Head of caudate nucleus (tissue), 42 donors: ENCODE data around the gene SYNE1.
"Not testable (repeated sequence)": the region's sequence is repeated elsewhere in the genome, so short reads cannot be mapped to it uniquely, and the experiment has no call there.

Experiments
- DNase-seq, 42 donors: peaks; one replicate each; pipeline versions ENCODE4 v3.0.0 to v3.0.0-alpha.2; 2020 to 2021; ENCODE audit warnings: mixed read lengths in 7 of 42
- intact Hi-C: fragments of 100-400 bp; cut with DNase I; formaldehyde crosslinking; loops from one replicate; pipeline ENCODE4 v1.15.0; 2022

Gene SYNE1

DNA sequence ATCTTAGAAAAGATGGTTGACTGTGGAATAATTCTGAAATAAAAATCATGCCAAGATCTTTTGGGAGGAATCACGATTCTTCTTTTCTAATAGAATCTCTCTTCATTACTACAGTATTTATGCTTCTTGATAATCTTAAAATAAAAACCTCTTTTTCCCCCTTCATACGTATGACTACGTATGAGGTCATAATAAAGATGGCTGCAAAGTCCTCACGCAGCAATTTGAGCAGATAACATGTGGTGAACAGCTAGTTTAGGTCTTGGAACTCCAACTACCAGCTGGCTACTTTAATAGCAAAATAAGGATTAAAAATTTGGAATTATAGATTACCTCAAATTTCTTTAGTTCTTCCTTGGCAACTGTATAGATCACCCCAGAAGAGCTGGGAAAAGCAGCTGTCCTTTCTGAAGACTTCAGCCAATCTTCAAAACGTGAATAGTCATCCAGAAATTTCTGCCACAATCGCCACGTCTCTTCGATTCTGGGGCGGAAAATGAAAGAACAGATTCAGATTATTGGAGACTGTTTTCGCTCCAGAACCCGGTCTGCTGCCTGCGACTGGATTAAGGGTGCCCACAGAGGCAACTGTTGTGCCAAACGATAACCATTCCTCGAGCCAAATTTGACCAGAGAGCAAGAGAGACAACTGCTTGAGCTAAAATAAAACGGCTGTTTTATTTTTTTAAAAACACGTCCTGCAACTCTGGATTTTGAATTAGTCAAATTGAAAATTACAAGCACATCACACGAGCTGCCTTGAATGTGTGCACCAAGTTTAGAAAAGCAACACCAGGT is 482.4 kb downstream of the SYNE1 start:
- DNase-seq = no peak
- intact Hi-C loops = no loop called here

DNA sequence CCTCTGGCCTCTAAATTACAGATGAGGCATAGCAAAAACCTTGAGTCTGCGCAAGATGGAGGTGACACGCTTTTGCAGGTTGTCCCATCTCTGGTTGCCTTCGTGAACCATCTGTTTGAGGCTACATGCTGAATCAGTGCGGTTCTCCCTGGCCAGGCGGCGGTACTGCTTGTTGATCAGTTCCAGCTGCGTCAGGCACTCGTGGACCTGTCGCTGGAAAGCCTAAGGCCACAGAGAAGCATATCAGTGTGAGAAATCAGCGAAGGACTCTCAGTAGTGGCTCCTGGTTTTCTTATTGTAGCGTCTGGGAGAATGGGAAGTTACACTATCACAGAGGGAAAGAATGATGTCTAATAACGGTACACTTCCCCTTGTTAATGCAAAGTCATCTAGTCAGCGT is 485.2 kb downstream of the SYNE1 start:
- no peak for DNase-seq
- intact Hi-C loops = no loop called here

DNA sequence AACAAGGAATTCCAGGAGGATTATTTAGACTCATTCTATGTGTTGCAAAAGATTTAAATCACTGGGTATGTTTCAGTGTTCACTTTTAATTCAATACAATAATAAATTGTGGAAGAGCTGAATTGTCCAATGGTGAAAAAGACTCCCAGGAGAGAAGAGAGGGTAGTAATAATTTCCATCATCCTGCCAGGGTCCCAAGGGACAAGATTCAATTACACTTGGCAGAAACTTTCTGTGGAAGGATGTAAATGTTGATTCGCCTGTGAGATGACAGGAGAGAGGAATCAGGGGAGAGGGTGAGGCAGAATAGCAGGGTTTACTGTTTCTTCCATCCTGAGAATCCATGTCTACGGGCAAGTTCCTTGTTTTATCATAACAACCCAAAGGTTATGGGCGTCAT is 487.0 kb downstream of the SYNE1 start:
- DNase-seq = no peak
- intact Hi-C loops = no loop called here

DNA sequence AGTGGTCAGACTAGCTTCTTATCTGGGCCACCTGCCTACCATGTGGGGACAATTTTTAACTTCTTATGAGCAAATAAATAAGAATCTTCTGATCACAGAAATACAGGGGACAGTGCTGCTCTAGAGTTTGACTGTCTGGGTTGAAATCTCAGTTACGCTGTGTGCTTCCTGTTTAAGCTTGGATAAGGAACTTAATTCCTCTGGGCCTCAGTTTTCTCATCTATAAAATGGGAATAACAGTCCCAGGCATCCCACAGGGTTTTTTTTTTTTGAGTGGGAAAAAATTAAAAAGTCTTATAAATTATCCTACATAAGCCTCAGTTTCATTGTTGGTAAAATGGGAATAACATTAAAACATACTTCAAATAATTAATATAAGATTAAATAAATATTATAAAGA is 488.8 kb downstream of the SYNE1 start:
- intact Hi-C loops = no loop called here
- no peak for DNase-seq

DNA sequence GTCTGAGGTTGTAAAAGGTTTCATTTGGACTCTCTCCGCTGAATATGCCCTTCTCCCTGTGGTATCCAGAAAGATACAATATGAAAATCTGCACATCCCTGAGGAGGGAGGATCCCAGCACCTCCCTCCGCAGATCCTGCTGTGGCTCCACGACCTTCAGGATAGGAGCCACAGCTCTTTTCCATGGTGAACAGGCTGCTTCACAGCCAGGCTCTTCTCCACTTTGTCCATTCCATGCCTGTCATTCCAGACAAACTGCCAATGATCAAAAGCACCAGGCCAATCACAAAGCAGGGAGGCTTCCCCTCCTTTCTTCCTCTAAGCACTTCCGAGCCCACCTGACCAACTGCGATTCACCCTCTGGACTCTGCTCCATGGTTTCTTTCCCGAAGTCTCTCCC is 489.9 kb downstream of the SYNE1 start:
- intact Hi-C loops = no loop called here

DNA sequence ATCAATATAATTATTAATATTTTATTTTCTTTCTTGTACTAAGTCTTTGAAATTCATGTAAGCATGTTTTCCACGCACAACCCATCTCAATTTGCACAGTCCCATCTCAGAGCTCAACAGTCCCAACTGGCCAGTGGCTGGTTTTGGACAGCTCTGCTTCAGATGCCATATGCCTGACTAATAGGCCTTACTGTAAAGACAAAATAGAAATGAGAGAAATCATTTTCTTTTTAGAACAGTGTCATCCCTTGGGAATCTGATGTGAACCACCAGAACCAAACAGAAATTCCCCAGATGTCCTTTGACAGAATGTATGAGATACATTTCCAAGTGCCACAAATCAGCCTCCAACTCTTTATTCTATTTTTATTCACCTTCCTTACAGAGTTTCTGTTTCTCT is 490.8 kb downstream of the SYNE1 start:
- no peak for DNase-seq
- intact Hi-C loops = no loop called here

More for the DNA sequence above, 489.9 kb downstream of the SYNE1 start:
- no peak for DNase-seq

DNA sequence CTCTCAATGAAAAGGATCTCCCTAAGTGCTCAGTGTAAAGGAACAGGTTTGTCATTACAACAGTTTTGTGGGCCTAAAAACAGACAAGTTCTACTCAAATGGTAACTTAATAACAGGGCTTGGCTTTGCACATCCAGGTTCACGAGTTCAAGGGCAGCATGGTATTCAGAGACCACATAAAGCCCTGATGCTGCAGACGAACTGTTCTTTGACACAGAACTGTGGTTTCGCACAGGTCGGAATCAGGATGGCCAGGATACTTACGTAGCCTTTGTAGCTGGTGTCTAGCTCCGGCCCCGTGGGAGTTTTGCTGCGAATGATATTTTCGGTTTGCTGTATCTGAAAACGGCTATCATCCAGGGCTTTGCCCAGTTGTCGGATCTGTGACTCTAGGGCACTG is 493.8 kb downstream of the SYNE1 start:
- no peak for DNase-seq

DNA sequence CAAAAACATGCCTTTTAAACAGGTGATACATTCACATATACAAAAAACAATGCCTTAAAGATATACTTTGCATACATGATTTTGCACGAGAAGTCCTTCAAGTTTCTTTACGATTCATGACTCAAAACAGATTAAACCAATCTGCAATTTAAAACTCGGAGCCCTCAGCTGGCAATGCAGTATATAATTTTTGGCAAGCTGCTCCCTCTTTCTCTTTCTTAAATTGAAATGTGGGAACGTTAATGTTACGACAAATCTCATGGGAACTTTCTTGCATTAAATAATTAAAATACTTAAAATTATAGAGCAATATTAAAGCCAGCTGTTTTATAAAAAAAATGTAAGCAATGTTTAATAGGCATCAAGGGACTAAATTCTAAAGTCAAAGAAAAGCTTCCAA is 495.1 kb downstream of the SYNE1 start:
- intact Hi-C loops = no loop called here
- no peak for DNase-seq

More for the DNA sequence above, 493.8 kb downstream of the SYNE1 start:
- intact Hi-C loops = no loop called here

DNA sequence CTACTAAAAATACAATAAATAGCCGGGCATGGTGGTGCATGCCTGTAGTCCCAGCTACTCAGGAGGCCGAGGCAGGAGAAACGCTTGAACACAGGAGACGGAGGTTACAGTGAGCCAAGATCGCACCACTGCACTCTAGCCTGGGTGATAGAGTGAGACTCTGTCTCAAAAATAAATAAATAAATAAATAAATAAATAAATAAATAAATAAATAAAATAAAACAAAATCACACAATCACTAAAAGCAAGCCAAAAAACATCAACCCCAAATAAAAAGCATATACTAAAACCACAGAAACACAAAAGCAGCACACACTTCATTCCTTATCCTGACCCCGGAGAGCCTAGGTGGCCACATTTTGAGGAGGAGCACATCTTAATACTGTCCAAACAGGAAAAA is 498.8 kb downstream of the SYNE1 start:
- DNase-seq, intact Hi-C loops: not testable (repeated sequence)

DNA sequence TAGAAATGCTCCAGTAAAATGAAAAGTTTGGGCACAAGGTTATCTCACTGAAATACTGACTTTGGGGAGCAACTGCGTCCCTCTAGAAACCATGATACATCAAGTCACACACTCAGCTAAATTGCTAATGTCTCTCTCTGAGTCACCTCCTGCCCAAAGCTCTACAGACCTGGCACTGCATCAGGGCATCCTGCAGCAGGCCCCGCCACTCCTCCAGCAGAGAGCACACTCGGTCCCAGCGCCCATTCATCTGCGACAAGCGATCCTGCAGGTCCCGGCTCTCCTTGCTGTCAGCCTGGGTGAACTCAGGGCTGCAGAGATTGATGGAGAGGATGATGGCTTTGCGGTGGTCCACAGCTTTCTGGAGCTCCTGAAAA is 500.7 kb downstream of the SYNE1 start:
- intact Hi-C loops = no loop called here

DNA sequence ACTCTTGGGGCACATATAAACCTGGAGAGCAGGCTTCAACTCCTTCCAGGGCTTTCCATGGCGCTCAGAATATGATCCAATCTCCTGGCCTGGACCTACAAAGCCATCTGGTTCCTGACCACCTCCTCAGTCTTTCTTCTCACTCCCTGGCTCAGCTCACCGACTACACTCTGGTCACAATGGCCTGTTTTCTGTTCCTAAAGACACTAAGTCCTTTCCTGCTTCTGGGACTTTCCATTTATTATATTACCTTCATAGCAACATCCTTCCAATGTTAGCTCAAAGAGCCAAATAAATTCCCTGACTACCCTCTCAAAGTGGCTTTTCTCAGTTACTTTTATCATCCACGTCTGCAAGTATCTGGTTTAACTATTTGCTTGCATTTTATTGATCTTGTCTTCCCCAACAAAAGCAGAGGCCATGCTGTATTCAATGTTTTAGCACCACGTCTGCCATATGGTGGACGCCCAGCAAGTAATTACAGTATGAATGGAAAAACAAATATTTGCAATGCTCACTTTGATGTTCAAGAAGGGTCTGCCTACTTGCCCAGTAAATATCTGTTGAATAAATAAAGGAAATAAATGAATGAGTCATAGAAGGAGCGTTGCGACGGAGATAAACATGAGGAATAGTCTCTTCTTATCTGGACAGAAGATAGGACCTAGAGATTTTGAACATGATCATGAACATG is 501.3 kb downstream of the SYNE1 start:
- no peak for DNase-seq
- intact Hi-C loops = no loop called here

More for the DNA sequence above, 500.7 kb downstream of the SYNE1 start:
- no peak for DNase-seq

DNA sequence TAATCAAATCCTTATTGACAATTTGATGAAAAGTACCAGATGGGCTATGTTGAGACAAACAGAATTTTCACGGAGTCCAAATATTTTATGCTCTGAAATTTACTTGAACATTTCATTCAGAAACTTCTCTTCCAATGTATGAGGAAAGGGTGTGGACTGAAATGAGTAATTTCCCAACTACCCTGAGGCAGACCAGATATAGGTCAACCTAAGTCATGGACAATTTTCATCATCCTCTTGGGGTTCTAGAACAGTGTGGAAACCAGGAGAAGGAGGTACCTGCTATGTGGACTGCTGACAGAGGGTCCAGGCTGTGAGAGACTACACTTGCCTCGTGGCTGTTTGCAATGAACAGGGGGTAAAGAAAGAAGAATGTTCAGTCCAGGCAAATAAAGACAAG is 506.7 kb downstream of the SYNE1 start:
- intact Hi-C loops = no loop called here
- no peak for DNase-seq

DNA sequence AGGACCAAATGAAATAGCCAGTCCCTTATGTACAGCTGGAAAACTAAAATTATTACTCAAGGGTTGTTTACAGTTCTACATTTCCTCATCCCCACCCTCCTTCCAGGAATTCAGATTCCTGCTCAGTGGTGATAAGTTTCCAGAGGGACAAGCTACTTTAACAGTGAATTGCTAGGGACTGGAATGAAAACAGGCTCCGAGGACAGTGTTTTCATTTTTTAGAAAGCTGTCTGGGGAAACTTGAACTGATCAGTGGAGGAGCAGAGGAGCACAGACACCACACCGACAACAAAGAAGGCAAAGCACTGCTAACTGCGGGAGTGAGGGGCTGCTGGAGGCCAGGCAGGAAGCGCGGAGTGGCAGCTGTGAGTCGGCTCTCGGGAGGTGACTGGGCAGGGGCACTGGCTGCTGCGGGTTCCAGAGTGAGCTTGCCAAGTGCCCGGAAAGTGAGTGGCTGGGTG is 507.4 kb downstream of the SYNE1 start:
- intact Hi-C loops = no loop called here
- no peak for DNase-seq

DNA sequence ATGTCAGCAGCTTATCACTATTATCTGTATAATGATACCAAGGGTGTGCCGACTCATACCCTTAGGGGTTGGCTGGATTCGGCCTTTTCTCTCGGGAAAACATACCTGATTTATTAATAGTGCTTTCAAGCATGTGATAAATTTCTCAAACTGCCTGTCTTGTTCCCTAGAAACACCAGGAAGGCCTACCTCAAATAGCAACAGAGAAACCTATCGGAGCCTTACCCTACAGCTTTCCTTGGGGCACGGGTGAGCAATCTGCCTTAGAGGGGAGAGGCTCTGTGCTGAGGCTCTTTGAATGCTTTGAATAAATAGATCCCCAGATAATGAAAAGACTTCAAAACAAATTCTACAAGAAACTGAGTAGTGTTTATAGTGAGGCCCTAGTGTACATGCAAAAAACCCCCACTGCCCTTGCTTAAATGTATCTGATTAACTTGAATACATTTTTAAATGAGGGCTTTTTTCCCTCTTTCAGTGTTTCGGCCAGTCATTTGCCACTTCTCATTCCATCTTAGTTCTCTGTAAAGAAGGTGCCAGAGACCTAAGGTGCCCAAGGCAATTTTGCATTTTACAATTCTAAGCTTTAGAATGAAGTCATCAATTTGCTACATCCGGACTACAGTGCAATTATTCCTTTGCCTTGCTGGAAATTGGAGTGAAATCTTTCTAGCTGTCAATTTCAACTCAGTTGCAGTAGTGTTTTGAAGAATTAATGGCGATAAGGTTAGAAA is 509.6 kb downstream of the SYNE1 start:
- DNase-seq = peak in 8 of 42 donors; percentile 24 to 56 (median 40)
- intact Hi-C loops = no loop called here

DNA sequence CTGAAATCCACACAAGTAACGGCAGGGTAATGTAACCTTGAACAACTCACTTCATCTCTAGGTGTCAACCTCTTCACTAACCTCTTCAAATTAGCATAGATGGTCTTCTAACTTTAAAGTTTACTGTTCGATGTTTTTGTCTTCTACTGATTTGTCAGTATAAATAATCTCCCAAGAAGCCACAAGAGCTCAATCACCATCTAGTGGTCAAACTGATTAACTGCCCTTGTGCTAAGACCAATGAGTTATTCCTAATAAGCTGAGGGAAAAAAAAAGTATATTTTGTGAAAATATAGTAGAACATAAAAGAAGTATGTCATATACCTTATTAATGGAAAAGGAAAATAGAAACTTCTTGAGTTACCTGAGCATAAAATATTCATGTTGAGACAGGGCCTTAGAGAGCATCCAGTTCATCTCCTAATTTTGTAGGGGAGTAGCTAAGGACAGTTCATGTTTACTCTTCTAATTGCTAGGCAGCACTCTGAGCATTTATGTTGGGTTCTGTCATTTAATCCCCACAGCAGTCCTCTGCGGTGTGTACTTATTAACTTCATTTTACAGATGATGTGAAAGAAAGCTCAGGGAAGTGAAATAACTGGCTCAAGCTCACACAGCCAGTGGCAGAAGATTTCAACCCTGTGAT is 512.6 kb downstream of the SYNE1 start:
- peak in 1 of 42 donors; percentile 38 for DNase-seq
- intact Hi-C loops = loop anchor here (5.0 kb wide), 1 partner anchor 357 kb away; no protein-coding TSS in a partner anchor

DNA sequence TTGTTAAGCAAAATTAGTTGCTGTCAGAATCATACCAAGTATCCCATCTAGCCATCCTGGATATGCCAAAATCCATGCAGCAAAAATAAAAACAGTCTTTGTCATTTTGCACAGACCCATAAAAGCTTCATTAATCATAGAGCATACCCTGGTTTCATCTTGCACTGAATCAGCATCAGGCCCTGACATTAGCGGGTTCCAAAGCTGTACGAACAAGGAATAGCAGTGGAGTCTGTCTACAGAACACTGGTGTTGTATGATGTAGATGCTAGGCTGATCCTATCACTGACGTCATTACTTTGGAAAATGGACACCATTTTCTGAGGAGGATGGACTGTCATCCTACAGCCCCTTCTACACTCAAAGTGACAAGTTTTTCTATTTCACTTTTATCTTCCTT is 514.1 kb downstream of the SYNE1 start:
- DNase-seq = no peak
- intact Hi-C loops = loop anchor here (5.0 kb wide), 1 partner anchor 356 kb away; no protein-coding TSS in a partner anchor

DNA sequence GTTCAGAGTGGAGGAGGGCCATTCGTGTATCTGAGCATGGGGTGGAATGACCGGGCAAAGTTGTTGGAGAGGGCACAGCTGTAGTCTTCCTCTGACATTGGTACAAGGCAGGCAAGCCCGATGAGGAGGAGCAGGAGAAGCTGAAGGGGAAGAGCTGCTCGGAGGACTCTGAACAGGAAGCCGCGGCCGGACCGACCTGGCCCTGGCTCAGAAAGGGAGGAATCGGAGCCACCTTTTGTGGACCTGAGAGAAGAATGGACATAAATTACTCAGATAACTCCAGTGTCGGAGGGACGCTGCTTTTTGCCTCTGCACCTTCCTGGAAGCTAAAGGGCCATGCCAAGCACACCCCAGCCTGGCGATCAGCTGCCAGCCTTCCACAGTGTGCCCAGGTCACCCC is 514.7 kb downstream of the SYNE1 start:
- intact Hi-C loops = loop anchor here (5.0 kb wide), 1 partner anchor 355 kb away; no protein-coding TSS in a partner anchor

DNA sequence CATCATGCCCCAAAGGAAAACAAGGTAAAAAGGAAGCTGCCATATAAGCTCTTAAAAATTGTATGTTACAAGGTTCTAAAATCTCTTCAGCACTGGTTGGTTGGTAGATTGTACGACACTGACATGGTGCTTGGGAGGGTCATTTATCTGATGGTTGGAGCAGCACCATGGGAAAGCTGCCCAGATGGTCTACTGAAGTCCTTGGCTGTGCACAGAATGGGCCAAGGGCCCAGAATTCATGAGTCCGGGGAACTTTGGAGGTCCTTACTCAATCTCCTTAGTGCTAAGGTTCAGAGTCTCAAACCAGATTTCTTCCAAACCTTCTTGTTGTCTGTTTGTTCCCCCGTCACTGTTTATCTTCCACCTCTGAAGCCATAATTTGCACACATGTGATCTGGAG is 515.3 kb downstream of the SYNE1 start:
- DNase-seq = no peak
- intact Hi-C loops = loop anchor here (5.0 kb wide), 1 partner anchor 355 kb away; no protein-coding TSS in a partner anchor

More for the DNA sequence above, 514.7 kb downstream of the SYNE1 start:
- DNase-seq = no peak

DNA sequence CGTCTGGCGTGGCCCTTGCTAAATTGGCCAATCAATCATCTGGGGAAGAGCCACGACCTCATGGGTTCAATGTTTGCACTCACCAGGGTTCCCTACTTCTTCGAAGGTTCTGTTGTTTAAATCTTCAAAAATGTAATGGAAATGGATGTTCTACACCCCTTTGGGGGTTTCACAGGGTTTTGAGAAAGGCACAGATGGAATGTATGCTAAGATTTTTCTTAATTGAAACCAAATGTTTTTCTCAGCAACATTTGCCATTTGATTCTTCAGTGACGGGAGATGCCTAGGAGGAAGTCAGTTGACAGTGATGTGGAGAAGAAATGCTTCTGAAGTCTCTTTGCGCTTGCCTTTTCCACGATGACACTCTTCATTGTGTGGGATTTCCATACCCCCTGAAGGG is 517.3 kb downstream of the SYNE1 start:
- intact Hi-C loops = loop anchor here (5.0 kb wide), 1 partner anchor 353 kb away; no protein-coding TSS in a partner anchor
- DNase-seq = no peak
